Measurements from ENCODE around the gene ALDH4A1.
"Not testable (repeated sequence)": the region's sequence is repeated elsewhere in the genome, so short reads cannot be mapped to it uniquely, and the experiment has no call there.

ALDH4A1 gene

GRCh38 chr1:18849261-18849711 lies 53.1 kb downstream of the ALDH4A1 start:
- FAIRE-seq = no peak

- not testable (repeated sequence) for FAIRE-seq
Observed at GRCh38 chr1:18847723-18848122, 54.6 kb downstream of the ALDH4A1 start.

- no peak for FAIRE-seq
Observed at GRCh38 chr1:18840145-18840544, 62.2 kb downstream of the ALDH4A1 start.

GRCh38 chr1:18836654-18837053 lies 65.7 kb downstream of the ALDH4A1 start:
- no peak for FAIRE-seq

GRCh38 chr1:18832319-18832718 lies 70.0 kb downstream of the ALDH4A1 start:
- not testable (repeated sequence) for FAIRE-seq

GRCh38 chr1:18831656-18832055 lies 70.7 kb downstream of the ALDH4A1 start:
- no peak for FAIRE-seq

GRCh38 chr1:18830596-18830995 lies 71.8 kb downstream of the ALDH4A1 start:
- no peak for FAIRE-seq

- no peak for FAIRE-seq
Observed at GRCh38 chr1:18829671-18830070, 72.7 kb downstream of the ALDH4A1 start.

GRCh38 chr1:18828224-18828623 lies 74.1 kb downstream of the ALDH4A1 start:
- no peak for FAIRE-seq

GRCh38 chr1:18823438-18823837 lies 78.9 kb downstream of the ALDH4A1 start:
- no peak for FAIRE-seq

Data from islet of Langerhans (tissue), 1 donor.